HepG2 (cell line): Measurements from ENCODE around the gene RPS6KB1. TPM values are rescaled to one million over a fixed set of nuclear protein-coding genes. Genes with fewer than 3 reads are reported as not detected.

Experiments
- ATRX ChIP-seq: sonication (generic); formaldehyde crosslinking; IDR thresholded peaks from 2 replicates; pipeline ENCODE4 v1.4.0; 2020; ENCODE audit warnings: missing genetic modification reagents, borderline replicate concordance
- ERF ChIP-seq: IDR thresholded peaks from 2 replicates; pipeline ENCODE4 v1.6.1; 2018; ENCODE audit warnings: missing biosample characterization, missing genetic modification reagents
- GLMP ChIP-seq: sonication (generic); formaldehyde crosslinking; IDR thresholded peaks from 2 replicates; pipeline ENCODE4 v1.9.0; 2021; ENCODE audit warnings: missing genetic modification reagents, mild to moderate bottlenecking, borderline replicate concordance
- HDAC2 ChIP-seq: sonication (generic); formaldehyde crosslinking; IDR thresholded peaks from 2 replicates; pipeline ENCODE4 v1.4.0; 2020; ENCODE audit warnings: missing genetic modification reagents
- HMG20B ChIP-seq: conservative IDR thresholded peaks from 2 replicates; pipeline ENCODE4 v1.6.1; 2016; ENCODE audit warnings: missing genetic modification reagents, missing compliant biosample characterization
- HNF4A ChIP-seq: sonication (generic); formaldehyde crosslinking; IDR thresholded peaks from 2 replicates; pipeline ENCODE4 v1.4.0; 2020; ENCODE audit warnings: missing genetic modification reagents
- IKZF4 ChIP-seq: sonication (generic); formaldehyde crosslinking; IDR thresholded peaks from 2 replicates; pipeline ENCODE4 v1.5.1; 2020; ENCODE audit warnings: borderline replicate concordance, mild to moderate bottlenecking, low read depth, missing genetic modification reagents; ENCODE audit errors: not compliant biosample characterization
- KDM1A ChIP-seq: IDR thresholded peaks from 2 replicates; pipeline ENCODE4 v1.6.1; 2016; ENCODE audit warnings: missing compliant biosample characterization
- NFIB ChIP-seq: sonication (generic); formaldehyde crosslinking; IDR thresholded peaks from 2 replicates; pipeline ENCODE4 v1.9.0; 2021; ENCODE audit warnings: missing genetic modification reagents, mild to moderate bottlenecking, borderline replicate concordance
- SMAD1 ChIP-seq: sonication (generic); formaldehyde crosslinking; IDR thresholded peaks from 2 replicates; pipeline ENCODE4 v1.4.0; 2020; ENCODE audit warnings: missing genetic modification reagents, low read depth, mild to moderate bottlenecking, borderline replicate concordance
- SNAPC2 ChIP-seq: sonication (generic); formaldehyde crosslinking; IDR thresholded peaks from 2 replicates; pipeline ENCODE4 v1.8.1; 2022; ENCODE audit warnings: mild to moderate bottlenecking, missing genetic modification reagents
- TGIF2 ChIP-seq: IDR thresholded peaks from 2 replicates; pipeline ENCODE4 v1.6.1; 2016; ENCODE audit warnings: control low read depth, missing compliant biosample characterization
- ZEB1 ChIP-seq: IDR thresholded peaks from 2 replicates; pipeline ENCODE4 v1.6.1; 2012; ENCODE audit warnings: mild to moderate bottlenecking, low read depth, inconsistent platforms; ENCODE audit not compliant: insufficient replicate concordance
- ZHX2 ChIP-seq, 2 experiments: sonication (generic) in 1 of 2; formaldehyde crosslinking in 1 of 2; IDR thresholded peaks; 2 replicates each; pipeline versions ENCODE4 v1.6.1 to v1.9.0; 2014 to 2022; ENCODE audit warnings: antibody characterized with exemption in 1 of 2, borderline replicate concordance in 1 of 2, inconsistent platforms in 1 of 2, low read depth in 1 of 2, missing genetic modification reagents in 1 of 2
- ZNF160 ChIP-seq: sonication (generic); formaldehyde crosslinking; IDR thresholded peaks from 2 replicates; pipeline ENCODE4 v1.8.0; 2022; ENCODE audit warnings: mild to moderate bottlenecking, inconsistent platforms, missing genetic modification reagents
- ZNF331 ChIP-seq: sonication (generic); formaldehyde crosslinking; IDR thresholded peaks from 2 replicates; pipeline ENCODE4 v1.4.0; 2020; ENCODE audit warnings: missing genetic modification reagents
- ZNF709 ChIP-seq: sonication (generic); formaldehyde crosslinking; IDR thresholded peaks from 2 replicates; pipeline ENCODE4 v1.5.0; 2020; ENCODE audit warnings: mild to moderate bottlenecking, missing genetic modification reagents
- ZNF766 ChIP-seq: sonication (generic); formaldehyde crosslinking; IDR thresholded peaks from 2 replicates; pipeline ENCODE4 v1.5.0; 2020; ENCODE audit warnings: missing genetic modification reagents, borderline replicate concordance
- polyA plus RNA-seq, 8 experiments: library from polyadenylated mRNA; depleted of rRNA in 3 of 8; stranded (reverse) in 7 of 8; unstranded in 1 of 8; fragments of >200 nt; fragmentation: Illumina TruSeq in 4 of 8; extraction: Trizol in 4 of 8; gene quantifications; 2 replicates each; pipeline versions ENCODE4 v1.2.1 to v1.2.3, GENCODE V29; 2011 to 2016; ENCODE audit warnings: low read depth in 4 of 8, missing spikeins in 1 of 8, mixed read lengths in 1 of 8; ENCODE audit not compliant: insufficient read depth in 1 of 8
- total RNA-seq, 5 experiments: library from RNA; depleted of rRNA; stranded (reverse); fragments of >200 nt; fragmentation: Illumina TruSeq; extraction: Trizol; gene quantifications; 2 replicates each; pipeline ENCODE4 v1.2.3, GENCODE V29; 2016; ENCODE audit warnings: low read depth in 1 of 5
- TF ChIP-seq, protein P1 (sequence below): sonication (generic); formaldehyde crosslinking; IDR thresholded peaks from 2 replicates; pipeline ENCODE4 v1.4.0; 2020; ENCODE audit warnings: mild to moderate bottlenecking, low read depth, missing genetic modification reagents

RPS6KB1 gene
- total and polyA plus RNA-seq, 2 of the 13 experiments (the other 11 are each of a cell fraction or from before 2014, with no cell fraction given): 16.5 to 42.2 TPM

DNA sequence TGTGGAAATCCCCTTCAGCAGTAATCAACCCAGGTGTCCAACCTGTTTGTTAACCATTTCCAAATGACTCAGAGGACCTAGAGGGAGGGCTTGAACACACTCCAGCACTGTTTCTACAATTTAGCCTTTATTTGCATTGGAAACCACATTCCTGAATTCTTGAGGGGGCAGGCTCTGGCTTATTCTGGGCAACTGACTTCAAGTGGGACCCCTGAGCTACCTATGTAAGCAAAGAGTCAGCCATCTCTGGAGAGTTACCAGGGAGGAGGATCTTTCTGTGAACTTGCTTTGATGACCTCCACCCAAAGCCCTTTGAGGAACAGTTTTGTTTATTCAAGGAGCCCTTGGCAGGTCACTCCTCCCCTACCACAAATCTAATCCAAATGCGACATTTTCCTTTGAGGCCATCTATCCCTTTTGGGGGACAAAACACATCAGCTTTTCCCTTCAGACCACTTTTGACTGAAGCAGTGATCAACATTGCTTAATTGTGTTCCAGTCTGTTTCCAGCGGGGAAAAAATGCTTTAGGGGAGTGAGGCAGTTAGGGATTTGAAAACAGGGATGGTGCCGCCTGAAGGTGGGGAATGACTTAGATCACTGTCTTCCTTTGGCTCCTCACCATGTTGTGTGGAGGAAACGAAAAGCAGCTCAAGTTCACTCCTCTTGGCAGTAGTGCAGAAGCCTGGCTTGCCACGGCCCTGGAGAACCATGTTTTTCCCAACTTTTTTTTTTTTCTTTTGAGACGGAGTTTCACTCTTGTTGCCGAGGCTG lies 46.3 kb upstream of the RPS6KB1 start (continued):
- TF ChIP-seq ZHX2 (IDR thresholded peaks at IDR 0.05; ENCODE audit: low read depth): no peak; the same call in 1 of the 2 replicates
- TF ChIP-seq ZHX2 (CRISPR knock-in tag; IDR thresholded peaks at IDR 0.05; ENCODE audit: borderline replicate concordance): peak; percentile 77; the same call in 1 of the 2 replicates
- TF ChIP-seq, protein P1, sequence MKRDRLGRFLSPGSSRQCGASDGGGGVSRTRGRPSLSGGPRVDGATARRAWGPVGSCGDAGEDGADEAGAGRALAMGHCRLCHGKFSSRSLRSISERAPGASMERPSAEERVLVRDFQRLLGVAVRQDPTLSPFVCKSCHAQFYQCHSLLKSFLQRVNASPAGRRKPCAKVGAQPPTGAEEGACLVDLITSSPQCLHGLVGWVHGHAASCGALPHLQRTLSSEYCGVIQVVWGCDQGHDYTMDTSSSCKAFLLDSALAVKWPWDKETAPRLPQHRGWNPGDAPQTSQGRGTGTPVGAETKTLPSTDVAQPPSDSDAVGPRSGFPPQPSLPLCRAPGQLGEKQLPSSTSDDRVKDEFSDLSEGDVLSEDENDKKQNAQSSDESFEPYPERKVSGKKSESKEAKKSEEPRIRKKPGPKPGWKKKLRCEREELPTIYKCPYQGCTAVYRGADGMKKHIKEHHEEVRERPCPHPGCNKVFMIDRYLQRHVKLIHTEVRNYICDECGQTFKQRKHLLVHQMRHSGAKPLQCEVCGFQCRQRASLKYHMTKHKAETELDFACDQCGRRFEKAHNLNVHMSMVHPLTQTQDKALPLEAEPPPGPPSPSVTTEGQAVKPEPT (CRISPR knock-in tag): no peak
- TF ChIP-seq HMG20B (CRISPR knock-in tag): peak; percentile 71; the same call in 1 of the 2 replicates
- TF ChIP-seq HDAC2 (CRISPR knock-in tag): peak; percentile 69
- TF ChIP-seq IKZF4 (CRISPR knock-in tag): no peak
- peak; percentile 75; the same call in 1 of the 2 replicates for TF ChIP-seq SNAPC2 (CRISPR knock-in tag)
- peak; percentile 89 for TF ChIP-seq ZEB1
- no peak for TF ChIP-seq ATRX (CRISPR knock-in tag)
- TF ChIP-seq ZNF160 (CRISPR knock-in tag): peak; percentile 71; the same call in 1 of the 2 replicates
- TF ChIP-seq SMAD1 (CRISPR knock-in tag): no peak
- peak; percentile 53; the same call in 1 of the 2 replicates for TF ChIP-seq TGIF2
- TF ChIP-seq ERF (CRISPR knock-in tag): peak; percentile 69; the same call in 1 of the 2 replicates
- TF ChIP-seq ZNF331 (CRISPR knock-in tag): 0 out of 2 replicates have a peak, but pooled peaks have one; percentile 24
- peak; percentile 54; the same call in 1 of the 2 replicates for TF ChIP-seq ZNF709 (CRISPR knock-in tag)
- 0 out of 2 replicates have a peak, but pooled peaks have one; percentile 73 for TF ChIP-seq ZNF766 (CRISPR knock-in tag)
- peak; percentile 60 for TF ChIP-seq HNF4A (CRISPR knock-in tag)
- no peak for TF ChIP-seq GLMP (CRISPR knock-in tag)
- no peak for TF ChIP-seq KDM1A
- no peak for TF ChIP-seq NFIB (CRISPR knock-in tag)
